ENCODE measurements around the gene HDAC7.

DNA sequence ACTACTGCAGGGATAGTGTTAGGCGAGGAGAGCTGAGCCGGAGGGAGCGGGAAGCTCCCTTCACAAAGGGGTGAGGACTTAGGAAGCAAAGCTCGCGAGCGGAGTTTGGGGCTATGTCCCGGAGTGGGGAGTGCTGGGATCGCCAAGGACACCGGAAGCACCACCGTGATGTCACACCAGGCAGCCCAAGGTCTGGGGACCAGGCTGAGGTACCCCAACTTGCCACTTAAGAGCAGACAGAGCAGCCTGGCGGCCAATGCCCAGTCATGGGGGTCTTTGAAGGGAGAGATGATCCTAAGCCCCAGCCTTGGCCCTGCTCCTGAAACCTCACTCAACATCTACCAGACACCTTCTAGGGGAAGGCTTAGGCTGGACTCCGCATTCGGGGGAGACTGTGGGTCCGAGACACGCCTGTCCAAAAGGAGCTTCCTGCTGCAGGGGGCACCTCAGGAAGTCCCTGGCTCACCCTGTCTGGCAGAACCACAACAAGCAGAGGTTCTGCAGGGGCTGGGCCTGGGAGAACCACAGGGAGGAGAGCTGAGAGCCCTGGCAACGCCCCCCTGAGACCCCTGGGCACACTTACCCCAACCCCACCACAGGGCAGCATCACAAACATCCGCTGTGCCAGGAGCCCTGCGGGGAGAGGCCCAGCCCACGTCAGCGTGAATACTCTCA, 28.9 kb downstream of the HDAC7 start:
- TF ChIP-seq, protein P1, sequence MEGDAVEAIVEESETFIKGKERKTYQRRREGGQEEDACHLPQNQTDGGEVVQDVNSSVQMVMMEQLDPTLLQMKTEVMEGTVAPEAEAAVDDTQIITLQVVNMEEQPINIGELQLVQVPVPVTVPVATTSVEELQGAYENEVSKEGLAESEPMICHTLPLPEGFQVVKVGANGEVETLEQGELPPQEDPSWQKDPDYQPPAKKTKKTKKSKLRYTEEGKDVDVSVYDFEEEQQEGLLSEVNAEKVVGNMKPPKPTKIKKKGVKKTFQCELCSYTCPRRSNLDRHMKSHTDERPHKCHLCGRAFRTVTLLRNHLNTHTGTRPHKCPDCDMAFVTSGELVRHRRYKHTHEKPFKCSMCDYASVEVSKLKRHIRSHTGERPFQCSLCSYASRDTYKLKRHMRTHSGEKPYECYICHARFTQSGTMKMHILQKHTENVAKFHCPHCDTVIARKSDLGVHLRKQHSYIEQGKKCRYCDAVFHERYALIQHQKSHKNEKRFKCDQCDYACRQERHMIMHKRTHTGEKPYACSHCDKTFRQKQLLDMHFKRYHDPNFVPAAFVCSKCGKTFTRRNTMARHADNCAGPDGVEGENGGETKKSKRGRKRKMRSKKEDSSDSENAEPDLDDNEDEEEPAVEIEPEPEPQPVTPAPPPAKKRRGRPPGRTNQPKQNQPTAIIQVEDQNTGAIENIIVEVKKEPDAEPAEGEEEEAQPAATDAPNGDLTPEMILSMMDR (IDR thresholded peaks at IDR 0.05): no peak
- TF ChIP-seq POLR2A (IDR thresholded peaks at IDR 0.05): no peak
